Caki2 (cell line): ENCODE data around the gene SYN1. TPM values are rescaled to one million over a fixed set of nuclear protein-coding genes. Genes with fewer than 3 reads are reported as not detected.

Experiments used
- DNase-seq: peaks from one replicate; pipeline ENCODE4 v3.0.0-alpha.2; 2015; ENCODE audit warnings: low read depth
- in situ Hi-C: cut with HindIII; loops from 2 replicates; pipeline ENCODE4 v1.10.0; 2016; ENCODE audit warnings: low sequenced_read_pairs, low pct_unique_long_range_greater_than_20kb, mixed read lengths
- total RNA-seq: library from RNA; depleted of rRNA; stranded (reverse); fragments of >200 nt; shearing (Covaris generic); gene quantifications from 2 replicates; pipeline ENCODE4 v1.2.3, GENCODE V29; 2014; ENCODE audit warnings: low replicate concordance

SYN1 gene
- total RNA-seq, 1 experiment from 2014 or later = not detected

GRCh38 chrX:47579537-47579936, 40.1 kb downstream of the SYN1 start:
- in situ Hi-C loops = no loop called here
- DNase-seq = no peak

GRCh38 chrX:47578692-47579091, 41.0 kb downstream of the SYN1 start:
- DNase-seq = no peak
- in situ Hi-C loops = no loop called here

GRCh38 chrX:47577901-47578300, 41.8 kb downstream of the SYN1 start:
- in situ Hi-C loops = no loop called here
- no peak for DNase-seq

- DNase-seq = no peak
- in situ Hi-C loops = no loop called here
Measured at GRCh38 chrX:47577424-47577823, 42.2 kb downstream of the SYN1 start.

GRCh38 chrX:47576021-47576898, 43.4 kb downstream of the SYN1 start:
- in situ Hi-C loops = no loop called here
- DNase-seq = no peak

GRCh38 chrX:47574547-47575301, 44.9 kb downstream of the SYN1 start:
- no peak for DNase-seq
- in situ Hi-C loops = no loop called here

- in situ Hi-C loops = no loop called here
- DNase-seq = no peak
Measured at GRCh38 chrX:47574076-47574546, 45.5 kb downstream of the SYN1 start.

GRCh38 chrX:47573341-47574075, 46.1 kb downstream of the SYN1 start:
- no peak for DNase-seq
- in situ Hi-C loops = no loop called here

- in situ Hi-C loops = no loop called here
- no peak for DNase-seq
Measured at GRCh38 chrX:47572773-47573340, 46.8 kb downstream of the SYN1 start.

- in situ Hi-C loops = no loop called here
- DNase-seq = no peak
Measured at GRCh38 chrX:47571896-47572295, 47.8 kb downstream of the SYN1 start.

- in situ Hi-C loops = no loop called here
- DNase-seq = no peak
Measured at GRCh38 chrX:47571215-47571614, 48.4 kb downstream of the SYN1 start.

- no peak for DNase-seq
- in situ Hi-C loops = no loop called here
Measured at GRCh38 chrX:47570794-47571193, 48.9 kb downstream of the SYN1 start.

GRCh38 chrX:47568656-47569295, 50.9 kb downstream of the SYN1 start:
- in situ Hi-C loops = no loop called here
- no peak for DNase-seq

- in situ Hi-C loops = no loop called here
- DNase-seq = no peak
Measured at GRCh38 chrX:47566841-47567240, 52.8 kb downstream of the SYN1 start.

- in situ Hi-C loops = no loop called here
- no peak for DNase-seq
Measured at GRCh38 chrX:47564438-47565085, 55.1 kb downstream of the SYN1 start.

- in situ Hi-C loops = no loop called here
Measured at GRCh38 chrX:47563801-47564315, 55.8 kb downstream of the SYN1 start.

GRCh38 chrX:47562615-47563243, 56.9 kb downstream of the SYN1 start:
- DNase-seq = no peak
- in situ Hi-C loops = no loop called here

More at GRCh38 chrX:47563801-47564315, 55.8 kb downstream of the SYN1 start:
- no peak for DNase-seq
